HUES64 (cell line): ENCODE results near the gene NSF. TPM values are rescaled to one million over a fixed set of nuclear protein-coding genes. Genes with fewer than 3 reads are reported as not detected.
"Not testable (repeated sequence)": the region's sequence is repeated elsewhere in the genome, so short reads cannot be mapped to it uniquely, and the experiment has no call there.

Experiments used
- H3K27ac ChIP-seq: 2 replicates; pipeline ENCODE4 v1.7.0; 2013; ENCODE audit warnings: low read depth, low read length, inconsistent platforms
- H3K27me3 ChIP-seq: 2 replicates; pipeline ENCODE4 v1.6.1; 2013; ENCODE audit warnings: mild to moderate bottlenecking, low read length; ENCODE audit not compliant: insufficient read depth
- H3K36me3 ChIP-seq: 2 replicates; pipeline ENCODE4 v1.6.1; 2013; ENCODE audit warnings: mild to moderate bottlenecking, low read length; ENCODE audit not compliant: insufficient read depth
- H3K4me1 ChIP-seq: 2 replicates; pipeline ENCODE4 v1.6.1; 2013; ENCODE audit warnings: mild to moderate bottlenecking, low read length, moderate library complexity; ENCODE audit not compliant: insufficient read depth
- H3K4me3 ChIP-seq: 2 replicates; pipeline ENCODE4 v1.5.1; 2013; ENCODE audit warnings: mild to moderate bottlenecking, low read length, moderate library complexity
- H3K9ac ChIP-seq: 2 replicates; pipeline ENCODE4 v1.6.1; 2013; ENCODE audit warnings: mild to moderate bottlenecking, low read depth, low read length
- H3K9me3 ChIP-seq: 2 replicates; pipeline ENCODE4 v1.6.1; 2013; ENCODE audit warnings: low read depth, low read length; ENCODE audit not compliant: insufficient read depth
- WGBS: fragments of 150-250, 120-280 bp; methylation state at CpG from one replicate; pipeline ENCODE4 v1.1.7; 2013; ENCODE audit warnings: missing lambda C conversion rate; 5-methylcytosine and 5-hydroxymethylcytosine counted together
- polyA plus RNA-seq, 2 experiments: library from polyadenylated mRNA; stranded (reverse); fragments of 50-300 nt; gene quantifications; one replicate each; pipeline ENCODE4 v1.2.3, GENCODE V29; 2013

NSF gene
- 23.1 TPM for polyA plus RNA-seq (2013, experiment 1 of 2)
- polyA plus RNA-seq (2013, experiment 2 of 2), result 21.2 TPM

GRCh38 chr17:46590157-46591146 is at the start of gene NSF:
TSS of gene NSF (plus strand) at chr17:46590669. CDS start at chr17:46590776, 107 bp downstream.
- H3K9me3 ChIP-seq, H3K27ac ChIP-seq, H3K4me1 ChIP-seq, H3K9ac ChIP-seq, H3K27me3 ChIP-seq, H3K4me3 ChIP-seq, H3K36me3 ChIP-seq: not testable (repeated sequence)
- no CpG with 5 or more reads among the region's 95 CpGs for WGBS

DNA sequence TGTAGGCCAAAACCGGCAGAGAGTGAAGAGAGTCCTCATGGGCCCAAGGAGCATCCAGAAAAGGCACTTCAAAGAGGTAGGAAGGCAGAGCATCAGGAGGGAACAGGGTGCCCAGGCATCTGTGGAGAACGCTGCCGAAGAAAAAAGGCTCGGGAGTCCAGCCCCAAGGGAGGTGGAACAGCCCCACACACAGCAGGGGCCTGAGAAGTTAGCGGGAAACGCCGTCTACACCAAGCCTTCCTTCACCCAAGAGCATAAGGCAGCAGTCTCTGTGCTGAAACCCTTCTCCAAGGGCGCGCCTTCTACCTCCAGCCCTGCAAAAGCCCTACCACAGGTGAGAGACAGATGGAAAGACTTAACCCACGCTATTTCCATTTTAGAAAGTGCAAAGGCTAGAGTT is 41.9 kb upstream of the NSF start:
- not testable (repeated sequence) for H3K4me3 ChIP-seq, H3K4me1 ChIP-seq, H3K36me3 ChIP-seq, H3K9me3 ChIP-seq, H3K9ac ChIP-seq, H3K27me3 ChIP-seq, H3K27ac ChIP-seq
- 97% methylated on average over 7 of the region's 10 CpGs for WGBS

DNA sequence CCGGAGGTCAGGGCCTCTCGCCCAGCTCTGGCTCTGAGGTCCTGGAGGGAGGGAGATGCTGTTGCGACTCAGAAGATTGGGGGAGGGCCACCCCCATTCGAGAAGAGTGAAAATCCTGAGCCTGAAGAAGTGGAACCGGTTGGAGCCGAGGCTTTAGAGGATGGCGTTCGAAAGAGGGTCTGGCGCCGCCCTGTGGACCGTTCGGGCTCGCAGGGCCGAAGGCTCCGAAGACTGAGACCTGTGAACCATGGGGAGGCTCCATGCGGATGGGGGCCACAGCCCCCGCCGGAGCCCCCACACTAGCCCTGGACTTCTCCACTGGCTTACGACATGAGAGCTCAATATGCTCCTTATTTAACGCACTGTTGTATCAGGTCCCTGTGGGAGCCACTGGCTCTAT is 31.3 kb upstream of the NSF start:
- H3K36me3 ChIP-seq, H3K4me3 ChIP-seq, H3K9ac ChIP-seq, H3K27me3 ChIP-seq, H3K9me3 ChIP-seq, H3K27ac ChIP-seq, H3K4me1 ChIP-seq: not testable (repeated sequence)
- no CpG with 5 or more reads among the region's 20 CpGs for WGBS

- H3K27ac ChIP-seq, H3K36me3 ChIP-seq, H3K9me3 ChIP-seq, H3K27me3 ChIP-seq, H3K4me1 ChIP-seq, H3K9ac ChIP-seq, H3K4me3 ChIP-seq: not testable (repeated sequence)
- no CpG with 5 or more reads among the region's 3 CpGs for WGBS
Observed at GRCh38 chr17:46560048-46560447, 30.4 kb upstream of the NSF start.

DNA sequence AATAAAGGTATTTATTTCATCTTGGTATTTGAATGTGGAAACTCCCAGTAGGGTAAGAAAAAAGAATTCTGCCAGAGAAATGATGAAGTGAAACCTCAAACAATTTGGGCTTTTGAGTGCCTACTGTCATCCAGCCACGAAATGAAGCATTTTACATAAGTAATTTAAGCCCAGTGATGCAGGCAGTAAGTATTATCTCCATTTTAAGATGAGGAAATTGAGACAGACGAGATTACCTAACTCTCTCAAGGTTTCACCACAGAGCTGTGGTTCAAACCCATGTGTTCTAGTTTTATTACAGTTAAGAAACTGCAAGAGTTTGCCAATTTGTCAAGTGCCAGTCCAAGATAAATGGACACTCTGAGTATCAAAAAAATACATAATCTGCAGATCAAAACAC is 24.2 kb upstream of the NSF start:
- H3K4me3 ChIP-seq, H3K9me3 ChIP-seq, H3K4me1 ChIP-seq, H3K9ac ChIP-seq, H3K27me3 ChIP-seq, H3K36me3 ChIP-seq, H3K27ac ChIP-seq: not testable (repeated sequence)
- WGBS, result no CpG with 5 or more reads among the region's 2 CpGs

DNA sequence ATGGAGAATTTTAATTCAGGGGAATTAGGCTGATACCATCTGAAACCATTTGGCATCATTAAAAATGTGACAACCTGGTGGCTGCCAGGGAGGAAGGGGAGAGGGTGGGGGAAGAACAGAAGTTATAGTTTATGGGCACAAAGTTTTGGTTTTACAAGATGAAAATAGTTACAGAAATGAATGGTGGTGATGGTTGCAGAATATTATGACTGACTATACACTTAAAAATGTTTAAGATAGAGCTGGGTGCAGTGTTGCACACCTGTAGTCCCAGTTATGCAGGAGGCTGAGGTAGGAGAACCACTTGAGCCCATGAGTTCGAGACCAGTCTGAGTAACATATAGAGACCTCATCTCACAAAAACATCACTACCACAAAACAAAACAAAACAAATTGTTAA is 23.5 kb upstream of the NSF start:
- H3K4me1 ChIP-seq, H3K4me3 ChIP-seq, H3K9me3 ChIP-seq, H3K36me3 ChIP-seq, H3K27ac ChIP-seq, H3K9ac ChIP-seq, H3K27me3 ChIP-seq: not testable (repeated sequence)
- no CpG with 5 or more reads among the region's 1 CpG for WGBS

GRCh38 chr17:46571796-46572195 is 18.7 kb upstream of the NSF start:
- not testable (repeated sequence) for H3K36me3 ChIP-seq, H3K4me1 ChIP-seq, H3K27ac ChIP-seq, H3K9me3 ChIP-seq, H3K27me3 ChIP-seq, H3K4me3 ChIP-seq, H3K9ac ChIP-seq
- no CpG with 5 or more reads among the region's 4 CpGs for WGBS

DNA sequence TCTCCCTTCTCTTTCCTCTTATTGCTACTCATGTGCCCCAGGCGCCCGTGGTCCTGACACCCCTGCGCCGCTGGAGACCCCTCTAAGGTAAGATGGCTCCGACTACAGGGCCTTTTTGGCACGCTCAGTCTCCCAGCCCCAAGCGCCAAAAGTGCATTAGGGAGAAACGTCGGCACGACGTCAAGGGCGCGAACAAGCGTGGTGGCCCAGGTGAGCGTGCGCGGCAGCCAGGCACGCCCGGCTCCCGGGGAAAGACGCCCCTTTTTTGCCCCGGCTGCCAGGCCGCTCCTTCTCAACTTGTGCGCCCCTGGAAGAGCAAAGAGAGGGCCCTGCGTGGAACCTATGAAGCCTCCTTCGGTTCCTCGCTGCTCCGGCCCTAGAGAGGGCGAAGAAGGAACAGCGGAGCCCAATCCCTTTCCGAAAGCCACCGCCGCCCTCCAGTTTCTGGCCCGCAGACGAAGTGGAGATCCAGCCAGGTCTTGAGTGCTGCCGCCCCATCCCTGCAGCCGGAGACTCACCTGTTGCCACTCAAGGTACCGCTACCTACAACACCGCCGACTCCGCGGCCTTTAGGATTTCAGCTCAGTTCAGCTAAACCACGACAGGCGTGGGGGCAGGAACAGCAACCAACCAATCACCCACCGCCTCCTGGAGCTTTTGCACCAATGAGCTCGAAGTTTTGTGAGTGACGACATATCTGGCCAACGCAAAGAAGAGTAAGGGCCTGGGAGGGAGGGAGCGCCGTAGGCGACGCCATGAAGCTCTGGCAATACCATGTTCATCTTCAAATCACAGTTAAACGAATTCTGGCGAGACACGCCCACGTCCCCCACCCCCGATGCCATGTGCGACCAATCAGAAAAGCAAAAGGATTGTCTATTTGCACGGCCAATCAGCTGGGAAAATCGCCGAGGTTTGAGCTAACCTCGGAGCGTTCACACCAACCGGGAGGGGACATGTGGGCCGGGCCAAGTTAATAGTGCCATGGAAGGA is 11.1 kb upstream of the NSF start, which contains the start of gene ARL17A:
Gene ARL17A (minus strand): TSS at position 609 of the 993 bp plus-strand sequence. CDS start 3,369 bp downstream, outside the sequence.
- H3K4me1 ChIP-seq, H3K9me3 ChIP-seq, H3K27ac ChIP-seq, H3K27me3 ChIP-seq, H3K9ac ChIP-seq, H3K4me3 ChIP-seq, H3K36me3 ChIP-seq: not testable (repeated sequence)
- WGBS, result 0% methylated on average over 5 of the region's 65 CpGs

DNA sequence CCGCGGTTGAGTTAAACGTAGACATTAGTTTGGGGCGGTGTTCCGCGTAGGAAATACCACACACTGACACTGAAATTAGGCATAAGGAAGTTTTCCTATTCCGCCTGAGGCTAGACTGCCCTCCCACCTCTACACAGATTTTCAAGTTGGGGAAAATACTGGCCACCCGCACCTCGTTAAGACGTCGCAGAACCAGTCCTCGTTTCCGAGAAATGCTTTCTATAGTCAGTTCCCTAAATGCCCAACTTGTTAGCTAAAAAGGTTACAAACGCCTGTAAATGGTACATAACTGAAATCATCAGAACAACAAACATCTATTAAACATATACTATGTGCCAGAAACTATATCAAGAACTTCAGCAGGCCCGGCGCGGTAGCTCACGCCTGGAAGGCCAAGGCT is 10.4 kb upstream of the NSF start:
- H3K4me1 ChIP-seq, H3K27me3 ChIP-seq, H3K4me3 ChIP-seq, H3K36me3 ChIP-seq, H3K27ac ChIP-seq, H3K9me3 ChIP-seq, H3K9ac ChIP-seq: not testable (repeated sequence)
- WGBS, result no CpG with 5 or more reads among the region's 18 CpGs

- H3K4me3 ChIP-seq, H3K4me1 ChIP-seq, H3K9ac ChIP-seq, H3K27ac ChIP-seq, H3K27me3 ChIP-seq, H3K36me3 ChIP-seq, H3K9me3 ChIP-seq: not testable (repeated sequence)
- WGBS, result no CpG with 5 or more reads among the region's 3 CpGs
Observed at GRCh38 chr17:46585444-46585843, 5.0 kb upstream of the NSF start.

DNA sequence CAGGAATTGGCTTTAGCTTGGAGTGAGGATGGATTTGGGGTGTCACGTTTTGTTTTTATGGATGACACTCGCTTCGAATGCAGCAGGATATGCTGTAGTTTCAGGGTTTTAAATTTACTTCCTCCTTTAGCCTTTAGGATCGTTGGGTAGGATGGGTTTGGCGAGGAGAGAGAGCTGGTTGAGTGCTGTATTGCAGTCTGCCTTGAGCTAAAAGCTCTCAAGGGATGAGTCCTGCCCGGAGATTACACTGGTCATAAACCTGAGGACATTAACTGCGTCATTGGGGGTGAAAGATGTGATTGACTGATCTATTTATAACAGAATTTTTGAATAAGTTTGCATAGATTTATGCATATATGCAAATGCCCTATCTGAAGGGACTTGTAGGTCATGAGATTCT is 863 bp downstream of the NSF start:
- not testable (repeated sequence) for H3K9me3 ChIP-seq, H3K9ac ChIP-seq, H3K4me3 ChIP-seq, H3K36me3 ChIP-seq, H3K27me3 ChIP-seq, H3K4me1 ChIP-seq, H3K27ac ChIP-seq
- no CpG with 5 or more reads among the region's 7 CpGs for WGBS
